GM12892 (cell line): ENCODE measurements around the gene CPT1B.
"Not testable (repeated sequence)": the region's sequence is repeated elsewhere in the genome, so short reads cannot be mapped to it uniquely, and the experiment has no call there.

Source experiments
- POLR2A ChIP-seq: IDR thresholded peaks from 2 replicates; pipeline ENCODE4 v1.6.1; 2011; ENCODE audit warnings: low read depth, low read length, control low read depth
- POLR2AphosphoS5 ChIP-seq: IDR thresholded peaks from 2 replicates; pipeline ENCODE4 v1.6.1; 2011; ENCODE audit warnings: low read depth, low read length, control low read depth
- TAF1 ChIP-seq: IDR thresholded peaks from 2 replicates; pipeline ENCODE4 v1.6.1; 2011; ENCODE audit warnings: low read depth, mild to moderate bottlenecking, control low read depth, low read length, borderline replicate concordance

- not testable (repeated sequence) for TF ChIP-seq POLR2A, POLR2AphosphoS5, TAF1
Measured at GRCh38 chr22:50614296-50614695, 36.1 kb upstream of the CPT1B start.
